ENCODE measurements around the gene TCEANC. TPM values are rescaled to one million over a fixed set of nuclear protein-coding genes. Genes with fewer than 3 reads are reported as not detected.
"Not testable (repeated sequence)": the region's sequence is repeated elsewhere in the genome, so short reads cannot be mapped to it uniquely, and the experiment has no call there.

Gene TCEANC
- total RNA-seq, 1 experiment from 2014 or later = 4.0 TPM

- DNase-seq (ENCODE audit: unreplicated experiment) = no peak
- Mint-ChIP-seq H3K27ac (ENCODE audit: low read depth, unreplicated experiment) (no peak overlapping the region), H3K4me1 (ENCODE audit: insufficient read depth, unreplicated experiment) (no peaks in the 10 kb centered on the region), H3K27me3 (ENCODE audit: insufficient read depth, unreplicated experiment) (peaks cover 60% of the 10 kb centered on the region), H3K9me3 (ENCODE audit: unreplicated experiment) (no peaks in the 10 kb centered on the region), H3K4me3 (ENCODE audit: unreplicated experiment) (no peak overlapping the region), H3K36me3 (ENCODE audit: insufficient read depth, unreplicated experiment) (no peaks in the 10 kb centered on the region)
- CTCF ChIA-PET = interaction anchor here (0.6 to 1.0 kb wide), 2 partner anchors 19 to 59 kb away, joined by 3 read pairs; no protein-coding TSS in a partner anchor
- POLR2A ChIA-PET = interaction anchor here (0.6 to 0.8 kb wide), 2 partner anchors 24 to 430 kb away, joined by 3 read pairs; no protein-coding TSS in a partner anchor
- no TSS peak for BruUV-seq (replicated peaks)
- no peak for TF ChIP-seq CTCF (IDR thresholded peaks at IDR 0.05; ENCODE audit: unreplicated experiment)
- intact Hi-C loops (cut with micrococcal nuclease) = no loop called here
These were observed 25.6 kb upstream of the TCEANC start for GRCh38 chrX:13627306-13627705.

GRCh38 chrX:13637224-13637623 lies 15.7 kb upstream of the TCEANC start:
- H3K4me1 Mint-ChIP-seq (ENCODE audit: insufficient read depth, unreplicated experiment); BruUV-seq (replicated peaks); H3K36me3 Mint-ChIP-seq (ENCODE audit: insufficient read depth, unreplicated experiment); H3K27ac Mint-ChIP-seq (ENCODE audit: low read depth, unreplicated experiment); H3K4me3 Mint-ChIP-seq (ENCODE audit: unreplicated experiment); intact Hi-C loops (cut with micrococcal nuclease); CTCF ChIA-PET; DNase-seq (ENCODE audit: unreplicated experiment); POLR2A ChIA-PET: not testable (repeated sequence)
- Mint-ChIP-seq H3K27me3 (ENCODE audit: insufficient read depth, unreplicated experiment) (peaks cover 67% of the 10 kb centered on the region), H3K9me3 (ENCODE audit: unreplicated experiment) (peaks cover 27% of the 10 kb centered on the region)

DNA sequence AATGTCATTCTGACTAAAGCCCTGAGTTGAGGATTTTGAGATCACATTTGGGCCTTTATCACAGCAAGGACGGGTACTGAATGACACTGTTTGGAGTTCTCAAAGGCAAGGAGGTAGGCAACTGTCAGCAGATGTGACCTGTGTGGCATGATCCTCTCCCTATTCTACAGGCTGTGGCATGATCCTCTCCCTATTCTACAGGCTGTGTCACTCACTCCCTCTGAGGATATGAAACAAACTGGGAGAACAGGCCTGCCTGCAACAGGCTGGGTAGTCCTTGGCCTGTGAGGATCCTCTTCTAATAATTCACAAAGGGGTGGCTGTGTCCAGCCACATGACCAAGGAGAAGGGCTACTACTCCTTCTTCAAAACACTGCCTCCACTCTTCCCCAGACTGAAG lies 14.9 kb upstream of the TCEANC start:
- peaks cover 62% of the 10 kb centered on the region for H3K27me3 Mint-ChIP-seq (ENCODE audit: insufficient read depth, unreplicated experiment)
- H3K4me1 Mint-ChIP-seq (ENCODE audit: insufficient read depth, unreplicated experiment) = no peaks in the 10 kb centered on the region
- CTCF ChIA-PET = no interaction called here
- intact Hi-C loops (cut with micrococcal nuclease) = no loop called here
- POLR2A ChIA-PET = no interaction called here
- H3K36me3 Mint-ChIP-seq (ENCODE audit: insufficient read depth, unreplicated experiment) = peaks cover 6% of the 10 kb centered on the region
- H3K9me3 Mint-ChIP-seq (ENCODE audit: unreplicated experiment) = peaks cover 27% of the 10 kb centered on the region
- no peak overlapping the region for H3K4me3 Mint-ChIP-seq (ENCODE audit: unreplicated experiment)
- no TSS peak for BruUV-seq (replicated peaks)
- DNase-seq (ENCODE audit: unreplicated experiment) = no peak
- no peak overlapping the region for H3K27ac Mint-ChIP-seq (ENCODE audit: low read depth, unreplicated experiment)
- no peak for TF ChIP-seq CTCF (IDR thresholded peaks at IDR 0.05; ENCODE audit: unreplicated experiment)

GRCh38 chrX:13638826-13639225 lies 14.1 kb upstream of the TCEANC start:
- Mint-ChIP-seq H3K27ac (ENCODE audit: low read depth, unreplicated experiment) (no peak overlapping the region), H3K27me3 (ENCODE audit: insufficient read depth, unreplicated experiment) (peaks cover 58% of the 10 kb centered on the region), H3K9me3 (ENCODE audit: unreplicated experiment) (peaks cover 27% of the 10 kb centered on the region), H3K36me3 (ENCODE audit: insufficient read depth, unreplicated experiment) (peaks cover 6% of the 10 kb centered on the region), H3K4me3 (ENCODE audit: unreplicated experiment) (no peak overlapping the region), H3K4me1 (ENCODE audit: insufficient read depth, unreplicated experiment) (no peaks in the 10 kb centered on the region)
- no peak for TF ChIP-seq CTCF (IDR thresholded peaks at IDR 0.05; ENCODE audit: unreplicated experiment)
- DNase-seq (ENCODE audit: unreplicated experiment) = no peak
- ChIA-PET CTCF (interaction anchor here (1.8 kb wide), 1 partner anchor 132 kb away, joined by 7 read pairs; no protein-coding TSS in a partner anchor), POLR2A (no interaction called here)
- intact Hi-C loops (cut with micrococcal nuclease) = no loop called here
- no TSS peak for BruUV-seq (replicated peaks)

- not testable (repeated sequence) for BruUV-seq (replicated peaks)
- H3K9me3 Mint-ChIP-seq (ENCODE audit: unreplicated experiment) = peaks cover 15% of the 10 kb centered on the region
These were observed 11.3 kb upstream of the TCEANC start for GRCh38 chrX:13641684-13642083.

More at GRCh38 chrX:13641684-13642083, 11.3 kb upstream of the TCEANC start:
- H3K4me3 Mint-ChIP-seq (ENCODE audit: unreplicated experiment); H3K27ac Mint-ChIP-seq (ENCODE audit: low read depth, unreplicated experiment); intact Hi-C loops (cut with micrococcal nuclease); H3K36me3 Mint-ChIP-seq (ENCODE audit: insufficient read depth, unreplicated experiment); DNase-seq (ENCODE audit: unreplicated experiment); H3K4me1 Mint-ChIP-seq (ENCODE audit: insufficient read depth, unreplicated experiment); CTCF ChIA-PET: not testable (repeated sequence)
- POLR2A ChIA-PET = interaction anchor here (0.6 kb wide), 1 partner anchor 253 kb away, joined by 3 read pairs; no protein-coding TSS in a partner anchor
- H3K27me3 Mint-ChIP-seq (ENCODE audit: insufficient read depth, unreplicated experiment) = peaks cover 58% of the 10 kb centered on the region

Measured in MCF 10A (cell line).